Stomach smooth muscle (tissue), 2 donors: ENCODE results near the gene CREB3L2.
"Not testable (repeated sequence)": the region's sequence is repeated elsewhere in the genome, so short reads cannot be mapped to it uniquely, and the experiment has no call there.

ENCODE experiments used
- H3K27ac ChIP-seq: one replicate; pipeline ENCODE4 v1.7.0; 2013; ENCODE audit warnings: mild to moderate bottlenecking, low read length, inconsistent platforms
- H3K27me3 ChIP-seq, 2 donors: one replicate each; pipeline ENCODE4 v1.7.0; 2013; ENCODE audit warnings: low read length in 2 of 2; ENCODE audit not compliant: insufficient read depth in 2 of 2, control insufficient read depth in 1 of 2
- H3K36me3 ChIP-seq, 2 donors: one replicate each; pipeline ENCODE4 v1.7.0; 2013; ENCODE audit warnings: low read length in 2 of 2; ENCODE audit not compliant: control insufficient read depth in 2 of 2, insufficient read depth in 2 of 2
- H3K4me1 ChIP-seq: one replicate; pipeline ENCODE4 v1.7.0; 2013; ENCODE audit warnings: low read length; ENCODE audit not compliant: control insufficient read depth, insufficient read depth
- H3K4me3 ChIP-seq, 2 donors: one replicate each; pipeline ENCODE4 v1.7.0; 2013; ENCODE audit warnings: low read length in 2 of 2
- H3K9ac ChIP-seq, 2 donors: one replicate each; pipeline ENCODE4 v1.7.0; 2013; ENCODE audit warnings: low read length in 2 of 2, mild to moderate bottlenecking in 1 of 2
- H3K9me3 ChIP-seq, 2 donors: one replicate each; pipeline ENCODE4 v1.7.0; 2013; ENCODE audit warnings: low read length in 2 of 2; ENCODE audit not compliant: control insufficient read depth in 2 of 2
- donor health status: healthy.
- donor health status: Pancreatic carcinoma.

The CREB3L2 gene, protein sequence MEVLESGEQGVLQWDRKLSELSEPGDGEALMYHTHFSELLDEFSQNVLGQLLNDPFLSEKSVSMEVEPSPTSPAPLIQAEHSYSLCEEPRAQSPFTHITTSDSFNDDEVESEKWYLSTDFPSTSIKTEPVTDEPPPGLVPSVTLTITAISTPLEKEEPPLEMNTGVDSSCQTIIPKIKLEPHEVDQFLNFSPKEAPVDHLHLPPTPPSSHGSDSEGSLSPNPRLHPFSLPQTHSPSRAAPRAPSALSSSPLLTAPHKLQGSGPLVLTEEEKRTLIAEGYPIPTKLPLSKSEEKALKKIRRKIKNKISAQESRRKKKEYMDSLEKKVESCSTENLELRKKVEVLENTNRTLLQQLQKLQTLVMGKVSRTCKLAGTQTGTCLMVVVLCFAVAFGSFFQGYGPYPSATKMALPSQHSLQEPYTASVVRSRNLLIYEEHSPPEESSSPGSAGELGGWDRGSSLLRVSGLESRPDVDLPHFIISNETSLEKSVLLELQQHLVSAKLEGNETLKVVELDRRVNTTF

GRCh38 chr7:138001529-138002095, at the start of gene CREB3L2:
Gene CREB3L2, minus strand, starts transcription at chr7:138002086. Its CDS starts 381 bp downstream, at chr7:138001705.
- no peaks in the 10 kb centered on the region for H3K36me3 ChIP-seq
- H3K27me3 ChIP-seq, result no peaks in the 10 kb centered on the region
- peaks cover 24% of the 10 kb centered on the region for H3K4me1 ChIP-seq
- H3K27ac ChIP-seq, result peak within 1 kb of the TSS; percentile 95
- peak within 1 kb of the TSS; percentile 68 to 98 for H3K4me3 ChIP-seq
- no peaks in the 10 kb centered on the region for H3K9me3 ChIP-seq
- H3K9ac ChIP-seq, result peak within 1 kb of the TSS; percentile 86 to 92

DNA sequence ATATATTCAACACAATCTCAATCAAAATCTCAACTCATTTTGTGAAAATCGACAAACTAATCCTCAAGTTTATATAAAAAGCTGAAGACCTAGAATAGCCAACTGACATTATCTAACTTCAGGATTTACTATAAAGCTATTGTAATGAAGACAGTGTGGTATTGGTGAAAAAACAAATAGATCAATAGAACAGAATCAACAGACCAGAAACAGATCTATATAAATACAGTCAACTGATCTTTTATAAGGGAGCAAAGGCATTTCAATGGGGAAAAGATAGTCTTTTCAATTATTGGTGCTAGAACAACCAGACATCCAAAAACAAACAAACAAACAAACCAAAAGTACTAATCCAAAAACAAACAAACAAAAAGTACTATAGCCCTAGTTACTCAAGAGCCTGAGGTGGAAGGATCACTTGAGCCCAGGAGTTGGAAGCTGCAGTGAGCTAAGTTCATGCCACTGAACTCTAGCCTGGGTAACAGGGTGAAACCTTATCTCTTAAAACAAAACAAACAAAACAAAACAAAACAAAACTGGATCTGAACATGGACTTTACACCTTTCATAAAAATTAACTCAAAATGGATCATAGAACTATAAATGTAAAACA, 47.7 kb upstream of the CREB3L2 start:
- Histone ChIP-seq H3K4me3 (no peak overlapping the region), H3K9me3 (no peaks in the 10 kb centered on the region), H3K4me1 (no peaks in the 10 kb centered on the region), H3K27me3 (no peaks in the 10 kb centered on the region), H3K9ac (no peak overlapping the region), H3K27ac (no peak overlapping the region), H3K36me3 (no peaks in the 10 kb centered on the region)

DNA sequence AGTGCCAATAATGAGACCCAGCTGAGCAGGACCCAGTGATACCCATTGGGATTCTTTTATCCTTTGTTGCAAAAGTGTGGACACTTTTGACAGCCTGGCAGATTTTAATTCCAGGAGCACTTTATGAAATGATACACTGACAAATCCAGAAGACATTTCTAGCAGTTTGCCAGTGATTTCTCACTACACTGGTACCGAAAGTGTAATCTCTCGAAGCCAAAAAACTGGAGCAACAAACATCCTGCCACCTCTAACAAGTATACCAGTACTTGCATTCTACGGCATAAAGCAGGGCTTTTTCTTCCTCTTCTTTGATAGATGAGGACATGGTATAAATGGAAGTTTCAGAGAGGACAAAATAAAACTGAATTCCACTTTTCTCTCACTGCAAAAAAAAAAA, 46.0 kb upstream of the CREB3L2 start:
- Histone ChIP-seq H3K4me1 (no peaks in the 10 kb centered on the region), H3K9me3 (no peaks in the 10 kb centered on the region), H3K4me3 (no peak overlapping the region), H3K27ac (no peak overlapping the region), H3K27me3 (no peaks in the 10 kb centered on the region), H3K9ac (no peak overlapping the region), H3K36me3 (no peaks in the 10 kb centered on the region)

DNA sequence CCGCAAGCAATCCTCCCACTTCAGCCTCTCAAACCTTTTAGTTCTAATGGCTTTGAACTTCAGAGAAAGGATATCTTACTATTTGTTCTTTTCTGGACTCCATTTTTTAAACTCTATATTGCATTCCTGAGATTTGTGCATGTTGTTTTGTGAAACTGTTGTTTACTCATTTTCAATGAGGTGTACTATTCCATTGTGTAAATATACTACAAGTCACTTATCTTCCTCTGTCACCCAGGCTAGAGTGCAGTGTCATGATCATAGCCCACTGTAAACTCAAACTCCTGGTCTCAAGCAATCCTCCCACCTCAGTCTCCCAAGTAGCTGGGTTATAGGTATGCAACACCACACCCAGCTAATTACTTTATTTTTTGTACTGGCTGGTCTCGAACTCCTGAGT, 43.0 kb upstream of the CREB3L2 start:
- H3K36me3 ChIP-seq, result no peaks in the 10 kb centered on the region
- no peak overlapping the region for H3K27ac ChIP-seq
- H3K4me1 ChIP-seq, result no peaks in the 10 kb centered on the region
- no peak overlapping the region for H3K9ac ChIP-seq
- no peak overlapping the region for H3K4me3 ChIP-seq
- H3K27me3 ChIP-seq, result no peaks in the 10 kb centered on the region
- no peaks in the 10 kb centered on the region for H3K9me3 ChIP-seq

DNA sequence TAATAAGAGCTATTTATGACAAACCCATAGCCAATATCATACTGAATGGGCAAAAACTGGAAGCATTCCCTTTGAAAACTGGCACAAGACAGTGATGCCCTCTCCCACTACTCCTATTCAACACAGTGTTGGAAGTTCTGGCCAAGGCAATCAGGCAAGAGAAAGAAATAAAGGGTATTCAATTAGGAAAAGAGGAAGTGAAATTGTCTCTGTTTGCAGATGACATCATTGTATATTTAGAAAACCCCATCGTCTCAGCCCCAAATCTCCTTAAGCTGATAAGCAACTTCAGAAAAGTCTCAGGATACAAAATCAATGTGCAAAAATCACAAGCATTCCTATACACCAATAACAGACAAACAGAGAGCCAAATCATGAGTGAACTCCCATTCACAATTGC, 38.2 kb upstream of the CREB3L2 start:
- not testable (repeated sequence) for H3K4me3 ChIP-seq, H3K27ac ChIP-seq, H3K27me3 ChIP-seq, H3K9ac ChIP-seq, H3K9me3 ChIP-seq, H3K4me1 ChIP-seq, H3K36me3 ChIP-seq

- Histone ChIP-seq H3K27me3 (no peaks in the 10 kb centered on the region), H3K9me3 (no peaks in the 10 kb centered on the region), H3K4me1 (no peaks in the 10 kb centered on the region), H3K9ac (no peak overlapping the region), H3K27ac (no peak overlapping the region), H3K36me3 (no peaks in the 10 kb centered on the region), H3K4me3 (no peak overlapping the region)
These were observed 34.2 kb upstream of the CREB3L2 start for GRCh38 chr7:138036135-138036534.

- no peak overlapping the region for H3K9ac ChIP-seq
- no peaks in the 10 kb centered on the region for H3K4me1 ChIP-seq
- H3K27me3 ChIP-seq, result no peaks in the 10 kb centered on the region
- H3K27ac ChIP-seq, result no peak overlapping the region
- H3K4me3 ChIP-seq, result no peak overlapping the region
- no peaks in the 10 kb centered on the region for H3K9me3 ChIP-seq
- no peaks in the 10 kb centered on the region for H3K36me3 ChIP-seq
These were observed 31.4 kb upstream of the CREB3L2 start for GRCh38 chr7:138033241-138033640.

DNA sequence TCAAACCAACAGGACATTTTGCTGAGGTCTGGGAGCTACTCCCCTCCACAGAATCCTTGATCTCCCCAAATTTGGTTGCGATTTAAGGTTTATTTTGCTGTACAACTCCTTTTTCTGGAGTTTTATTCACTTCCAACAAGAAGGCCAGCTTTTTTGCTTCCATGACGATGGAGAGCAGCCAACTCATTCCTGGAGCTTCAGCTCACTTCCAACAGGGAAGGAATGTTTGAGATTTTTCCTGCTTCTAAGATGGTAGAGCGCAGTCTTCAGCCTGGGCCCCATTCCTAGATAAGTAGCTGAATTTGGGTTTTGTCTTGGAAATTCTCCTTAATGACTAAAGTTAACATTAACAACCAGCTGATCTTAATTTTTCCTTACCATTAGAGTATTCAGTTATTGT, 30.9 kb upstream of the CREB3L2 start:
- no peaks in the 10 kb centered on the region for H3K9me3 ChIP-seq
- H3K27me3 ChIP-seq, result no peaks in the 10 kb centered on the region
- H3K4me1 ChIP-seq, result no peaks in the 10 kb centered on the region
- H3K9ac ChIP-seq, result no peak overlapping the region
- no peaks in the 10 kb centered on the region for H3K36me3 ChIP-seq
- H3K27ac ChIP-seq, result no peak overlapping the region
- no peak overlapping the region for H3K4me3 ChIP-seq

DNA sequence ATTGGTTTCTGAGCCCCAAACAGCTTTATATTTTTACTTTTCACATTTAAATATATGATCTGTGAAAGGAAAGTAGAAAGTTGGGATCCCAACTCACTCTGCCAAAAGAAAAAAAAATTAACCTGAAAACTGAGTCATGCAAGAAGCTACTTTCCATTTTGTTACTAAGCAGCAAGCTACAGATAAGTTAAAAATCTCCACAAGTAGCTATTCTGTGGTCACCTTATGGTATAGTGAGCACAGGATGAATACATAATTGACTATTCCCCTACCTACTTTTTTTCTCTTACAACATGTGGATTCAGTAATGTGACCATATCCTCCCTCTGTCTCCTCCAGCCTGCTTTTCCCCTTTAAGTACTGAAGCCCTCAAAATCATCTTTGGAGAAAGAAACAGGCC, 30.3 kb upstream of the CREB3L2 start:
- Histone ChIP-seq H3K27ac (no peak overlapping the region), H3K9me3 (no peaks in the 10 kb centered on the region), H3K4me1 (no peaks in the 10 kb centered on the region), H3K9ac (no peak overlapping the region), H3K27me3 (peaks cover 0 to 2% of the 10 kb centered on the region in 2 donors), H3K4me3 (no peak overlapping the region), H3K36me3 (no peaks in the 10 kb centered on the region)

DNA sequence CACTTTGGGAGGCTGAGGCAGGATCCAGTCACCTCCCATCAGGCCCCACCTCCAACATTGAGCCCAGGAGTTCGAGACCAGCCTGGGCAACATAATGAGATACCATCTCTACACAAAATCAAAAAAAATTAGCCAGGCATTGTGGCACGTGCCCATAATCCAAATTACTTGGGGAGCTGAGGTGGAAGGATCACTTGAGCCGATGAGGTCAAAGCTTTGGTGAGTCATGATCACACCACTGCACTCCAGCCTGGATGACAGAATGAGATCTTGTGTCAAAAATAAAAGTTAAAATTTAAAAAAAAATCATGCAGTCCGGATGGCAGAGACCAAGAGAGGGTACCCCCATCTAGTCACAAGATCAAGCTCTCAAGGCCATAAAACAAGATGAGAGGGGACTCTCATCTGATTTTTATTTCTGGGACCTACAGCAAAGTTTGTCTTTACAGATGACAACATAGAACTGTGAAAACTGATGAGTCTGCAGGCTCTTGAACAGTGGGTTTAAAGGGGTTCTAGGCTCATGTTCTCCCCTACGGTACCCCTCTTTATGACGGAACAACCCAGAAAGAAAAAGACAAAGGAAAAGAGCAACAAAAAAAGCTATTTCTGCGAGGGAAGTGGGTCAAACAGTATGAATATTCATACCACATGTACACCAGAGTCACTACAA, 28.9 kb upstream of the CREB3L2 start:
- H3K36me3 ChIP-seq, result no peaks in the 10 kb centered on the region
- H3K9ac ChIP-seq, result no peak overlapping the region
- H3K9me3 ChIP-seq, result no peaks in the 10 kb centered on the region
- H3K4me1 ChIP-seq, result no peaks in the 10 kb centered on the region
- no peak overlapping the region for H3K27ac ChIP-seq
- H3K27me3 ChIP-seq, result peaks cover 0 to 2% of the 10 kb centered on the region in 2 donors
- no peak overlapping the region for H3K4me3 ChIP-seq
